Measurements from ENCODE around the gene OR1S1.

OR1S1 gene

DNA sequence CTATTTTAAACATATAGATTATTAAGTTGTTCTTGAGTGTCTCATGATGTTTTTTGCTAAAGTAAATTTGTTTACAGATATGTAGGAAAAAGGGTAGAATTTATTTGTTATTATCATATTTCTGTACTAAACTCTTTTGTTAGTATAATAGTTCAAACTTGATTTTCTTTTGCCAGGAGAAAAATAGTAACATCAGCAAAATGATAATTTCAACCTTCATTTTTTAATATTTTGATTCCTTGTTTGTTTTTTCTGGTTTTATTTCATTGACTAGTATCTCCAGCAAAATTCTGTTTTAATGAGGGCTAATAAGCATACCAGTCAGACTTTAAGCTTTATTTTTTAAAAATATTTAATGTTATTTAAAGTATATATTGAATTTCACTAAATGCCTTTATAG is 4.0 kb downstream of the OR1S1 start:
- DNase-seq (ENCODE audit: low read depth): no peak
- TF ChIP-seq, protein P1, sequence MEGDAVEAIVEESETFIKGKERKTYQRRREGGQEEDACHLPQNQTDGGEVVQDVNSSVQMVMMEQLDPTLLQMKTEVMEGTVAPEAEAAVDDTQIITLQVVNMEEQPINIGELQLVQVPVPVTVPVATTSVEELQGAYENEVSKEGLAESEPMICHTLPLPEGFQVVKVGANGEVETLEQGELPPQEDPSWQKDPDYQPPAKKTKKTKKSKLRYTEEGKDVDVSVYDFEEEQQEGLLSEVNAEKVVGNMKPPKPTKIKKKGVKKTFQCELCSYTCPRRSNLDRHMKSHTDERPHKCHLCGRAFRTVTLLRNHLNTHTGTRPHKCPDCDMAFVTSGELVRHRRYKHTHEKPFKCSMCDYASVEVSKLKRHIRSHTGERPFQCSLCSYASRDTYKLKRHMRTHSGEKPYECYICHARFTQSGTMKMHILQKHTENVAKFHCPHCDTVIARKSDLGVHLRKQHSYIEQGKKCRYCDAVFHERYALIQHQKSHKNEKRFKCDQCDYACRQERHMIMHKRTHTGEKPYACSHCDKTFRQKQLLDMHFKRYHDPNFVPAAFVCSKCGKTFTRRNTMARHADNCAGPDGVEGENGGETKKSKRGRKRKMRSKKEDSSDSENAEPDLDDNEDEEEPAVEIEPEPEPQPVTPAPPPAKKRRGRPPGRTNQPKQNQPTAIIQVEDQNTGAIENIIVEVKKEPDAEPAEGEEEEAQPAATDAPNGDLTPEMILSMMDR (IDR thresholded peaks at IDR 0.05; ENCODE audit: insufficient read depth, low read depth, low read length, missing control alignments): no peak
- no peak overlapping the region for H3K4me3 ChIP-seq (ENCODE audit: low read length)

DNA sequence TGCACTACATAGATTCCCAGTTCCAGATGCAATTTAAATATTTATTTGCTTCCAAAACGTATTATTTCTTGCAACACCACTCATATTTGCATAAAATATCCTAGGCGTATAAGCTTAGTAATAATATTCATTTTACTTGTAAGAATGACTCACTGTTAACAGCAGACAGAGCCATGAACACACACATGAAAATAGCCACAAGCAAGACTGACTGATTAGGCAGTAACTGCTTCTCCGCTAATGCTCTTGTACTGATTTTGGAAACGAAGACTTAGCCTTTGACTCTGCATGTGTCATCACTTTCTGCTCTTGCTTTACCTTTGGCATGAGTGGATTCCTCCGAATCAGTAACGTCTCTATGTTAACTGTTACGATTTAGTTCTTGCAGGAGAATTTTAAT is 10.2 kb downstream of the OR1S1 start:
- TF ChIP-seq, protein P1 (IDR thresholded peaks at IDR 0.05; ENCODE audit: insufficient read depth, low read depth, low read length, missing control alignments): no peak
- peak; percentile 86 for DNase-seq (ENCODE audit: low read depth)
- H3K4me3 ChIP-seq (ENCODE audit: low read length): no peak overlapping the region

DNA sequence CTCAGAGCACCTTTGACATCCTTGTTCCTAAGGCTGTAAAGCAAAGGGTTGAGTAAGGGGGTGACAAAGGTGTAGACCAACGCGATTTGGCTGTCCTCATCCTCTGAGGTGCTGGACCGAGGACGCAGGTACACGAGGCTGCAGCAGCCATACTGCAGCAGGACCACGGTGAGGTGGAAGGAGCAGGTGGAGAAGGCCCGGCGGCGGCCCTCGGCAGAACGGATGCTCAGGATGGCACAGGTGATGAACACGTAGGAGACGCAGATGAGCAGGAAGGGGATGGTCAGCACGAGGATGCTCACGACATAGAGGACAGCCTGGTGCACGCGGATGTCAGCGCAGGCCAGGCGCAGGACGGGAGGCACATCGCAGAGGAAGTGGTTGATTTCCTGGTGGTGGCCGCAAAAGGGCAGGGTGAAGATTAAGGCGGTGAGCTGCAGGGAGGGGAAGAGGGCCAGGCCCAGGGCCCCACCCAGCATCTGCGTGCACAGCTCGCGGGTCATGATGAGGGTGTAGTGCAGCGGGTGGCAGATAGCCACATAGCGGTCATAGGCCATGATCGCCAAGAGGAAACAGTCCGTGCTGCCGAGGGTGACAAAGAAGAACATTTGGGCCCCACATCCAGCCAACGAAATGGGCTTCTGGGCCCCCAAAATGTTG is 15.6 kb downstream of the OR1S1 start:
- DNase-seq (ENCODE audit: low read depth): no peak
- TF ChIP-seq, protein P1 (IDR thresholded peaks at IDR 0.05; ENCODE audit: insufficient read depth, low read depth, low read length, missing control alignments): no peak
- H3K4me3 ChIP-seq (ENCODE audit: low read length): no peak overlapping the region

DNA sequence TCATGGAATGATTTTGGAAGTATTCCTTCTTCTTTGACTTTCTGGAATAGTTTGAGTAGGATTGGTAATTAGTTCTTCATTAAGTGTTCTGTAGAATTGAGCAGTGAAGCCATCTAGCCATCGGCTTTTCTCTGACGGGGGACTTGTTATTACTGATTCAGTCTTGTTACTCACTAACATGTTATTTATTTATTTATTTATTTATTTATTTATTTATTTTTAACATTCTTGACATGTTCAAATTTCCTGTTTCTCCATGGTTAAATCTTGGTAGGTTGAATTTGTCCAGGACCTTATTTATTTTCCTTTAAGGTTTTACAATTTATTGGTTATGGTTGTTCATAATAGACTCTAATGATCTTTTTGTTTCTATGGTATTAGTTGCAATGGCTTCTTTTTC is 31.4 kb downstream of the OR1S1 start:
- DNase-seq (ENCODE audit: low read depth): no peak
- TF ChIP-seq, protein P1 (IDR thresholded peaks at IDR 0.05; ENCODE audit: insufficient read depth, low read depth, low read length, missing control alignments): no peak
- H3K4me3 ChIP-seq (ENCODE audit: low read length): no peak overlapping the region

DNA sequence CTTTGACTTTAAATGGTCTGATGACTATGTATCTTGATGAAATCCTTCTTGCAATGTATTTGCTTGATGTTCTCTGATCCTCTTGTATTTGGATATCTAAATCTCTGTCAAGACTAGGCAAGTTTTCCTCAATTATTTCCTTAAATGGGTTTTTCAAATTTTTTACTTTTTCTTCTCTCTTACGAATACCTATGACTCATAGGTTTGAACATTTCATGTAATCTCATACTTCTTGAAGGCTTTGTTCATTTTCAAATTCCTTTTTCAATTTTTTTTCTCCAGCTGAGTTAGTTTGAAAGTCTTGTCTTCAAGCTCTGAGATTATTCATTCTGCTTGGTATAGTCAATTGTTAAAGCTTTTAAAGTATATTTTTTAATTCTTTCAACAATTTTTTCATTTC is 42.4 kb downstream of the OR1S1 start:
- TF ChIP-seq, protein P1 (IDR thresholded peaks at IDR 0.05; ENCODE audit: insufficient read depth, low read depth, low read length, missing control alignments): no peak
- no peak overlapping the region for H3K4me3 ChIP-seq (ENCODE audit: low read length)

DNA sequence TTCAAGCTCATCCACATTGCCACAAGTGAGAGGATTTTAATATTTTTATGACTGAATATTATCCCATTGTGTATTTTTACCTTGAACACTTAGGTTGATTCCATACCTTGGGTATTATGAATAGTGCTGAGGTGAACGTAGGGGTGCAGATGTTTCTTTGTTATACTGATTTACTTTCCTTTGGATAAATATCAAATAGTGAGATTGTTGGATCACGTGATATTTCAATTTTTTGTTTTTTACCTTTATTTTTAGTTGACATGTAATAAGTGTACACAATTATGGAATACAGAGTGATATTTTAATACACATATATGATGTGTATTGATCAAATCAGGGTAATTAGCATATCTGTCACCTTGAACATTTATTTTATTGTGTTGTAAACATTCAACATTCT is 47.5 kb downstream of the OR1S1 start:
- TF ChIP-seq, protein P1 (IDR thresholded peaks at IDR 0.05; ENCODE audit: insufficient read depth, low read depth, low read length, missing control alignments): no peak
- DNase-seq (ENCODE audit: low read depth): no peak
- H3K4me3 ChIP-seq (ENCODE audit: low read length): no peak overlapping the region

More for the DNA sequence above, 42.4 kb downstream of the OR1S1 start:
- DNase-seq (ENCODE audit: low read depth): no peak
